HUES64 (cell line): ENCODE measurements around the gene TRAP1.
A peak's percentile ranks its signal among the peaks of the same experiment; 100 is the strongest.

Source experiments
- H3K27ac ChIP-seq: 2 replicates; pipeline ENCODE4 v1.7.0; 2013; ENCODE audit warnings: low read depth, low read length, inconsistent platforms
- H3K27me3 ChIP-seq: 2 replicates; pipeline ENCODE4 v1.6.1; 2013; ENCODE audit warnings: mild to moderate bottlenecking, low read length; ENCODE audit not compliant: insufficient read depth
- H3K36me3 ChIP-seq: 2 replicates; pipeline ENCODE4 v1.6.1; 2013; ENCODE audit warnings: mild to moderate bottlenecking, low read length; ENCODE audit not compliant: insufficient read depth
- H3K4me1 ChIP-seq: 2 replicates; pipeline ENCODE4 v1.6.1; 2013; ENCODE audit warnings: mild to moderate bottlenecking, low read length, moderate library complexity; ENCODE audit not compliant: insufficient read depth
- H3K4me3 ChIP-seq: 2 replicates; pipeline ENCODE4 v1.5.1; 2013; ENCODE audit warnings: mild to moderate bottlenecking, low read length, moderate library complexity
- H3K9ac ChIP-seq: 2 replicates; pipeline ENCODE4 v1.6.1; 2013; ENCODE audit warnings: mild to moderate bottlenecking, low read depth, low read length
- H3K9me3 ChIP-seq: 2 replicates; pipeline ENCODE4 v1.6.1; 2013; ENCODE audit warnings: low read depth, low read length; ENCODE audit not compliant: insufficient read depth
- WGBS: fragments of 150-250, 120-280 bp; methylation state at CpG from one replicate; pipeline ENCODE4 v1.1.7; 2013; ENCODE audit warnings: missing lambda C conversion rate; 5-methylcytosine and 5-hydroxymethylcytosine counted together

The TRAP1 gene

GRCh38 chr16:3643095-3643730 is 74.1 kb downstream of the TRAP1 start:
- no peaks in the 10 kb centered on the region for H3K9me3 ChIP-seq
- H3K27ac ChIP-seq = peak overlapping the region; percentile 32
- no peak overlapping the region for H3K4me3 ChIP-seq
- no peaks in the 10 kb centered on the region for H3K36me3 ChIP-seq
- WGBS = 92% methylated on average over 13 of the region's 14 CpGs
- H3K27me3 ChIP-seq = no peaks in the 10 kb centered on the region
- no peak overlapping the region for H3K9ac ChIP-seq
- peaks cover 43% of the 10 kb centered on the region for H3K4me1 ChIP-seq

GRCh38 chr16:3642397-3643094 is 74.8 kb downstream of the TRAP1 start:
- no peaks in the 10 kb centered on the region for H3K27me3 ChIP-seq
- no peak overlapping the region for H3K9ac ChIP-seq
- peaks cover 47% of the 10 kb centered on the region for H3K4me1 ChIP-seq
- peak overlapping the region; percentile 32 for H3K27ac ChIP-seq
- 79% methylated on average over 21 of the region's 21 CpGs for WGBS
- H3K9me3 ChIP-seq = no peaks in the 10 kb centered on the region
- no peaks in the 10 kb centered on the region for H3K36me3 ChIP-seq
- no peak overlapping the region for H3K4me3 ChIP-seq

GRCh38 chr16:3641801-3642396 is 75.4 kb downstream of the TRAP1 start:
- Histone ChIP-seq H3K27me3 (no peaks in the 10 kb centered on the region), H3K4me1 (peaks cover 53% of the 10 kb centered on the region), H3K9me3 (no peaks in the 10 kb centered on the region), H3K36me3 (no peaks in the 10 kb centered on the region), H3K27ac (no peak overlapping the region), H3K9ac (no peak overlapping the region), H3K4me3 (no peak overlapping the region)
- 93% methylated on average over 9 of the region's 9 CpGs for WGBS

GRCh38 chr16:3640632-3641501 is 76.5 kb downstream of the TRAP1 start:
- 90% methylated on average over 17 of the region's 17 CpGs for WGBS
- no peaks in the 10 kb centered on the region for H3K36me3 ChIP-seq
- peaks cover 43% of the 10 kb centered on the region for H3K4me1 ChIP-seq
- no peak overlapping the region for H3K9ac ChIP-seq
- H3K9me3 ChIP-seq = no peaks in the 10 kb centered on the region
- no peak overlapping the region for H3K27ac ChIP-seq
- H3K4me3 ChIP-seq = no peak overlapping the region
- no peaks in the 10 kb centered on the region for H3K27me3 ChIP-seq

GRCh38 chr16:3640207-3640606 is 77.1 kb downstream of the TRAP1 start:
- Histone ChIP-seq H3K27me3 (no peaks in the 10 kb centered on the region), H3K9ac (no peak overlapping the region), H3K27ac (no peak overlapping the region; the same call in 1 of the 2 replicates), H3K9me3 (no peaks in the 10 kb centered on the region), H3K36me3 (no peaks in the 10 kb centered on the region), H3K4me3 (no peak overlapping the region), H3K4me1 (peaks cover 38% of the 10 kb centered on the region)
- WGBS = 85% methylated on average over 3 of the region's 3 CpGs

GRCh38 chr16:3638916-3639644 is 78.2 kb downstream of the TRAP1 start:
- Histone ChIP-seq H3K36me3 (no peaks in the 10 kb centered on the region), H3K27me3 (no peaks in the 10 kb centered on the region), H3K4me3 (no peak overlapping the region), H3K9me3 (no peaks in the 10 kb centered on the region), H3K9ac (no peak overlapping the region), H3K4me1 (peaks cover 32% of the 10 kb centered on the region), H3K27ac (peak overlapping the region; percentile 47; the same call in 1 of the 2 replicates)
- WGBS = 85% methylated on average over 12 of the region's 13 CpGs

GRCh38 chr16:3637371-3637923 is 79.9 kb downstream of the TRAP1 start:
- Histone ChIP-seq H3K9ac (peak overlapping the region; percentile 26; the same call in 1 of the 2 replicates), H3K27me3 (no peaks in the 10 kb centered on the region), H3K36me3 (no peaks in the 10 kb centered on the region), H3K9me3 (no peaks in the 10 kb centered on the region), H3K4me3 (no peak overlapping the region), H3K4me1 (peaks cover 27% of the 10 kb centered on the region), H3K27ac (peak overlapping the region; percentile 63)
- WGBS = 76% methylated on average over 3 of the region's 3 CpGs

GRCh38 chr16:3625911-3626732 is 91.2 kb downstream of the TRAP1 start:
- peaks cover 7% of the 10 kb centered on the region for H3K4me1 ChIP-seq
- no peak overlapping the region for H3K4me3 ChIP-seq
- 92% methylated on average over 3 of the region's 4 CpGs for WGBS
- H3K27ac ChIP-seq = no peak overlapping the region
- H3K9ac ChIP-seq = no peak overlapping the region
- H3K9me3 ChIP-seq = no peaks in the 10 kb centered on the region
- H3K36me3 ChIP-seq = no peaks in the 10 kb centered on the region
- H3K27me3 ChIP-seq = no peaks in the 10 kb centered on the region

- H3K27me3 ChIP-seq = no peaks in the 10 kb centered on the region
- no peak overlapping the region for H3K9ac ChIP-seq
- H3K27ac ChIP-seq = no peak overlapping the region
- no peak overlapping the region for H3K4me3 ChIP-seq
- H3K4me1 ChIP-seq = peaks cover 7% of the 10 kb centered on the region
- no peaks in the 10 kb centered on the region for H3K36me3 ChIP-seq
- no peaks in the 10 kb centered on the region for H3K9me3 ChIP-seq
- WGBS = 95% methylated on average over 5 of the region's 5 CpGs
Observed at GRCh38 chr16:3625331-3625730, 92.0 kb downstream of the TRAP1 start.

- Histone ChIP-seq H3K9me3 (no peaks in the 10 kb centered on the region), H3K4me3 (no peak overlapping the region), H3K9ac (no peak overlapping the region), H3K27ac (no peak overlapping the region), H3K4me1 (peaks cover 7% of the 10 kb centered on the region), H3K36me3 (no peaks in the 10 kb centered on the region), H3K27me3 (no peaks in the 10 kb centered on the region)
- WGBS = 93% methylated on average over 3 of the region's 3 CpGs
Observed at GRCh38 chr16:3623642-3624041, 93.7 kb downstream of the TRAP1 start.
